HG03025 (cell line): Measurements from ENCODE around the gene RAB28.
A peak's percentile ranks its signal among the peaks of the same experiment; 100 is the strongest.

Experiments
- ATAC-seq: cut with Tn5 transposase; IDR thresholded peaks from one replicate; pipeline ENCODE4 v1.9.1; 2021; ENCODE audit warnings: mild to moderate bottlenecking, moderate library complexity; ENCODE audit not compliant: unreplicated experiment, low FRiP score

RAB28 gene

DNA sequence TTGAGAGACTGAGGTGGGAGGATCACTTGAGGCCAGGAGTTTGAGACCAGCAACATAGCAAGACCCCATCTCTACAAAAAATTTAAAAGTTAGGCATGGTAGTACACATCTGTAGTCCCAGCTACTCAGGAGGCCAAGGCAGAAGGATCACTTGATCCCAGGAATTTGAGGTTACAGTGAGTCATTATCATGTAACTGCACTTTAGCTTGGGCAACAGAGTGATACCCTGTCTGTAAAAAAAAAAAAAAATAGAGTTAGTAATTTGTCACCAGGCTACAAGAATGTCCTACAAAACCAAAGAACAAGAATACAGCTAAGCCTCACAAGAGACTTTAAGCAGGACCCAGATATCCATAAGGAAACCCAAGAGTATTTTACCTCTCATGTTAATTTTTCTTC, 27.0 kb upstream of the RAB28 start:
- ATAC-seq, result no peak

DNA sequence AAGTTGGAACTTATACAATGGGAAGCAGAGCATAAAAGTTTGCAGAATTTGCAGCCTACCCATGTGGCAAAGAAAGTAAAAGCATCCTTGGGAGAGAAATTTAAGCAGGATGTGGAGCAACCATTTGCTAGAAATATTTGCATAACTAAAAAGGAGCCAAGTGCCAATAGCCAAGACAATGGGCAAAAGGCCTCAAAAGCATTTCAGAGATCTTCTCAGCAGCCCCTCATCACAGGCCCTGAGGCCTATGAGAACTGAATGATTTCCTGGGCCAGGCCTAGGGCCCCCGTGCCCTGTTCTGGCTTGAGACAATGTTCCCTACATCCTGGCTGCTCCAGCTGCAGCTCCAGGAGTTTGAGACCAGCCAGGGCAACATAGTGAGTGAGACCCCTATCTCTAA, 25.3 kb upstream of the RAB28 start:
- no peak for ATAC-seq

DNA sequence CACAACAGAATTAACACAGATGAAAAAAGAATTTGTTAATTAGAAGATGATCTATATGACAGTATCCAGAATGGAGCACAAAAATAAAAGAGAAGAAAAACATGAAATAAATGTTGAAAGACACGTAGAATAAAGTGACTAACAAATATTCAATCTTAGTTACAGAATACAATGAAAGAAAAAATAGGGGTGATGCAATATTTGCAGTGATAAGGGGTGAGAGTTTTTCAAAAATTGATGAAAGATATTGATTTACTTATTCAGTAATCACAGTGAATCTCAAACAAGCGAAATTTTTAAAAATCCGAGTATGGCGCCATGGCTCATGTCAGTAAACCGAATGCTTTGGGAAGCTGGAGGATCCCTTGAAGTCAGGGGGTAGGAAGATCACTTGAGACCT, 20.2 kb upstream of the RAB28 start:
- ATAC-seq, result no peak

DNA sequence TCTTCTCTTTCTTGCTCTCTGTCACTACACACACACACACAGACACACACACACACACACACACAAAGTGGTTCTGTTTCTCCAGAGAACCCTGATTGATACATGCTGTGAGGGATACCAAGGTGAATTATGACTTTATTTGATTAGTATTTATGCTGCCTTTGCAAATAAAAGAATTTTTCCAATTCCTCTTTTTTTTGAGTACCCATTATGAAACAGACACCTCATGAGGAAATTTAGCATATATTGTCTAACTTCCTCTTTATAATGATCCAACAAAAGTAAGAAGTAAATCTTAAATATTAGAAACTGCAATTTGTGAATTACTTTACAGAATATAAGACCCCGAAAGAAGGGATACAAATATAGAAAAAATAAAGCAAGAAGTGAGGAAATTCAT, 14.3 kb upstream of the RAB28 start:
- no peak for ATAC-seq

DNA sequence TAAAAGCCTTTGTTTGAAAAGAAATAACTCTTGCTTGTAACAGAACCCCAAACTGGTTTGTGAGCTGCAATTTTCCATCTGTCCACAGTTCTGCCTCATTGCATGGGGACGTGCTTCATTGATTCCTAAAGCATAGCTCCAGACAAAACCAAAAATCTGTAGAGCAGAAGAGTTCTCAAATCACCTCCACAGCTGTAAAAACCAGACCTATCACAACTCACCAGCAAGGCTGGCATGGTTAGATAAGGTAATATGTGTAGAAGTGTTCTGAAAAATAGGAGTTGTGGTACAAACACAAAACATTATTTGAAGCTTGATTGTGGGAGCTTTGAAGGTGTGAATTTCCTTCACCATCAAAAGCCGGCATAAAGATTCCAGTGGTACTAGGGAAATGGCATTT, 12.5 kb upstream of the RAB28 start:
- no peak for ATAC-seq

DNA sequence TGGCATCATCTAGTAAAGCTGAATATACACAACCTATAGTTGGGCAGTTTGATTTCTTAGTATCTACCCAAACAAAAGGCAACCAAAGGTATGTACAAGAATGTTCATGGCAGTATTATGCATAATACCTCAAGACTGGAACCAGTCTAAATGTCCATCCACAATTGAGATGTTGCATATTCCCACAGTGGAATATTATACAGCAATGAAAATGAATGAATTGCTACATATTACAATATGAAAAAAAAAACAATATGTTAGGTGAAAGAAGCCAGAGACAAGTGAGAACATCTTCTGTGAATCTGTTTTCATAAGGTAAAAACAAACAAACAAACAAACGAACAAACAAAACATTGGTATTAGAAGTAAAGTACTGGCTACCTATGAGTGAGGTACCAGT, 11.6 kb upstream of the RAB28 start:
- no peak for ATAC-seq

DNA sequence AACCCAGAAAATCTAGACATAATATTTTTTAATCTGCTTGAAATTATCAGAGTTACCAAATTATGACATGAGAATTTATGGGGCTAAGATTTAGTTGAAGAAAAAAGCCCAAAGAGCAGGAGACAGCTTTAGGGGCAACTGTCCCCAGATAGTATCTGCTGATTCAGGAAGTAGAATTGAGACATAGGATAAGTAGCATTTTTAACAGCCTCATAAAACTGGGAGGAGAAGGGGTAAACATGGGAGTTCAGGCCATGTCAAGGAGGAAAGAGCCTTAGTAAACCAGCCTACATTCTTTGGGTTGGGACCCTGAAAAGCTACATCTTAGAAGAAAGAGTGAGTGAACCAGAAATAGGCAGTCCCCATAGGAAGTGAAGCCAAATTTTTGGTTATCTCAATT, 9.7 kb upstream of the RAB28 start:
- no peak for ATAC-seq

DNA sequence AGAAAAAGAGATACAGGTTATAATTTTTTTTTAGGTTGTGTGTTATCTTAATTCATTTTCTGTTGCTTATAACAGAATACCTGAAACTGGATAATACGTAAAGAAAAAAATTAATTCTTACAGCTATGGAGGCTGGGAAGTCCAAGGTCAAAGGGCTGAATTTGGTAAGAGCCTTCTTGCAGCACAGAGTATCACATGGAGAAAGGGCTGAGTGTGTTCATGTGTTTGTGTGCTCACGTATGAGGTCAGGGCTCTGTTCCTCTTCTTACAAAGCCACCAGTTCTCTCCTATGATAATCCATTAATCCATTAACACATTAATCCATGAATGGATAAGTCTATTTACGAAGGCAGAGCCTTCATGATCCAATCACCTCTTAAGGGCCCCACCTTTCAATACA, 8.6 kb upstream of the RAB28 start:
- ATAC-seq, result no peak

DNA sequence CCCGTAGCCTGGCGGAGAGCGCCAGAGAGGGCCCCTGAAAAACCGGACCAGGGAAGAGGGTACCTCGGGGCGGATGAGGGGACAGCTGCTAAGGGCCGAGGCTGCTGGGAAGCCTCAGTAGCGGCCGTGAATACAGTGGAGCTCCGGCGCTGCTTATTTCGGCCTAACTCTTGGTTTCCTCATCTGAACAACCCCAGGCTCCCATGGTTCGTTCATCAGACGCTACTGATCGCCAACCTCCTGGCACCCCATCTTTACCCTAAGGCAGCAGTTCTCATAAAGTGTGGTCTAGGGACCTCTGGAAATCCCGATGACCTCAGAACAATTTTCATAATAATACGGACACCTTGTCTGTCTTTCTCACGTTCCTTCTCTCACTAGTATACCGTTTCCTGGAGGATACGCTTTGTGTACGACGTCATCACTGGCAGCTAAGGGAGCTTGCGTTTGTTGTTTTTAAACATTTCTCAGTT, 645 bp upstream of the RAB28 start:
- ATAC-seq, result peak; percentile 42

DNA sequence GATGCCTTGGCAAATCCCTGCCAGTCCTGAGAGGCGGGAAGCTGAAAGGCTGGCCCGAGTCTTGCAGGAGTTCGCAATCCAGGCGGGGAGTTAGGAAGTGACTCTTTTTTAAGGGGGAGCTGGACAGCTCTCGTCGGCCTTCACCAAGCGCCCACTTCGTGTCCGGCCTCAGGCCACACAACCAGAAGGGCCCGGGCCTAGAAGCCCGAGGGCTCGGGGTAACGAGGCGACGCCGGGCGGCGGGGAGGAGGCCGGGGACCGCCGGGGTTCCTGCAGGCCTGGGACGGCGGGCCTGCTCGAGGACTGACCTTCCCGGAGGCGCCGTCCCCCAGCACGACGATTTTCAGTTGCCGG, 395 bp downstream of the RAB28 start:
- peak; percentile 22 for ATAC-seq

DNA sequence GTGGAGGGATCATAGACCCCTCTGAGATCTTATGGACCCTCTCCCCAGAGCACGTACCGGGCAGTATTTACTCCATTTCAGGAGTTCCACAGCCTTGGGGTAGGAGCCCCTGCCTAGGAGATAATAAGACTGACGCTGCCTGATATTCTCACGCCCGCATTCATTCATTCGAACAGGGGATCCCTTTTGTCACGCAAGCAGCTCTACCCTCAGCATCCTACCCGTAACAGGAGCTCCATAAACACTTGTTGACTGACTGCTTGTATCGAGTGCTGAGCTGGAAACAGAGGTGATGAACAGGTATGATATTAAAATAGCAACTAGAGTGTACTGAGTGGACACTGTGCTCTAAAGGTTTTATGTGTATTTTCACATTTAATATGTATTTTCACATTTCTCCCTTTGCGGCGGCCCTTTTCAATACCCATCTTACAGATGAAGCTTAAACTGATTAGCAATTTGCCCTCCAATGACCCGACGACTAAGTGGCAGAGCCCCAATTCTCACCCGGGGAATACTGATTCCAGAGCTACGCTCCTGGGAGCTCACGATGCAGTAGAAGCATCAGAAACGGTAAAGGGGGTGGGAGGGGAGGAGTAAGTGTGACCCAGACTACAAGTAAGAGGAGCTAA, 888 bp downstream of the RAB28 start:
- peak; percentile 10 for ATAC-seq

DNA sequence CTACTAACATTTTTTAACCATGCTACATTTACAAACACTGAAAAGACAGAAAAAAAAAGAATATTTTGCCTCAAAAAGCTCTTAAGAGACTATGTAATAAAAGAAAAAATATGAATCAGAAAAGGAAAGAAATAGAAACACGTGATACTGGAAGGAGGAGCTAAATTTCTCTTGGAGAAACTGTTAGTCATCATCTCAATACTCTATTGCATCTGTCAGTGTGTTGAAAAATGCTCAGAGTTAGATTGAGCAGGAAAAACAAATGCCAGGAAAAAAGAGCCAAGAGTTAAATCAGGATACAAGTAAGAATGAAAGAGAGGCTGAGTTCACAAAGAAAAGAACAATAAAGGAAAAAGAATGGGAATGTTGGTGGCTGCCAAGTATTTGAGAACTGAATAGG, 2.6 kb downstream of the RAB28 start:
- ATAC-seq, result no peak

DNA sequence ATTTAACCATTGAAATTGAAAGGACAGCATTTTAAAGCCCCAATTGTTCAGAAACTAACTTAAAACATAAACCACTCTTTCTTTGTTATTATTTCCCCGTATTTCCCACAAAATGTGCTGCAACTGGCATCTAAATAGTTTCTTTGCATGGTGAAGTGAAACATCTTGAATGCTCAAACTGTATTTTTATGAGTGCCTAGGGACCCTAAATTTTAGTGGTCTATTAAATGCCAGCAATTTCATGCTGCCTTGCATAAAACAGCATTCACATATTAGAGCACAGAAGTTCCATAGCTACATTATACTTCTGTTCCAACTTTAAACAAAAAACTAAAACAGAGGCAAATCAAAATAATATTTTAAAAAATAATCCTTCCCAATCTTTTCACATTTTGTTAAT, 5.4 kb downstream of the RAB28 start:
- no peak for ATAC-seq

DNA sequence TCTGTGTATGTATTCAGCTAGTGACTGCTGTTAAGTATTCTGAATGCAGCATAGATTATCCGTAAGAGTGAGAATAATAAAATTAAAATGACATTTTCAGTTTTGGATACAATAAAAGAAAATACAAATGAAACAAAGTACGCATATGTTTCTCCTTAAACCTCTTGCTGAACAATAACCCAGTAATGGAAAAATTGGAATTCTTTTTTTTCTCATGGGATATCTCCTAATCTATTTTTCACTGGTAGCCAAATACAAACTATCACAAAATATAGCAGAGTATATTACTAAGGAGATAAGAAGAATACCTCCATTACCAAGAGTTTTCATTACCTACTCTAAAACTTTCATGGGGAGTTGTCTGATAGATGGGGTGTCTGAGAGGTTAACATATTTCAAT, 6.0 kb downstream of the RAB28 start:
- no peak for ATAC-seq

DNA sequence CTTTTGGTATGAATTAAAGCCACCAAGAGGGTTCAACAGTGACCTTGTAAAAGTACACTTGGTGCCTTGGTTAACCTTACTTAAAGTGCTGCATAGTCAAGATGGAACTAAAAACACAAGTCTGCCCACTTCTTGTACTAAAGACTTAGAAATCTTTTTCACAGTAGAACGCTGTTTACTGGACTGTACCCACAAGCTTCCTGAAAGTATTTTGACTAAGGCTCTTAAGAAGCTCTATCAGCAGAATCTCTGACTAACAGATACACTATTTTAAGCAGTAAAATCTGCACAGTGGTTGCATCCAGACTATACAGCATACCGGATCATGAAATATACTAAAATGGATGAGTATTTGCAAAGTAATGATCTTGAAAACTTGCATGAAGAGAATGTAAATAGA, 7.2 kb downstream of the RAB28 start:
- ATAC-seq, result peak; percentile 64

DNA sequence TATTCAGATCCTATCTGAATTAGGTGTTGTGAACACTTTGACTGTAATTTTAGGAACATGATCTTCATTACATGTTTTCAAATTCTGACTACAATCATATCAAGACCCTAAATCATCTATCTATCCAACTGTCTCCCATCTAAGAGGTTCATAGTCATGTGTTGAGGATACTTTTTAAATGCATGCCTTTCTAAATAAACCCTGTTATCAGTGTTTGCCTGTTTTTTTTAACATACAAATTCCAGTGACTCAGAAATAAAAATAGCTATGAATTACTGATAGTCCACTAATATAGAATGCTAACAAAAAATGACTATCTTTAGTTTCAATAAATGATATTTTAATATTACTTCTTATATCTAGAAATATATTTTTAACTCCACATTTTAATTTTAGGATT, 8.0 kb downstream of the RAB28 start:
- ATAC-seq, result no peak

DNA sequence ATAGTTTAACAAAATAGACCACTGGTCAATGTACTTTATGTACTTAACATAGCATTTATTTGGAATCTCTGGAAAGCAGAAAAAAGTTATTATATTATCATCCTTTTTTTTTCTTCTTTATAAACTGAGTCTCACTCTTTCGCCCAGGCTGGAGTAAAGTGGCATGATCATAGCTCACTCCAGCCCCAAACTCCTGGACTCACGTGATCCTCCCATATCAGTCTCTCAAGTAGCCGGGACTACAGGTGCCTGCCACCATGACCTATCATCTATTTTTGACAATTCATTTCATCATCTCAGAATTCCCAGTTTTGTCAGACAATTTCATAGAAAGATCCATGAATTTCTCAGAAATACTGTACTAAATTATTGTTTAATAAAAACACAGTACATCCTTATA, 12.7 kb downstream of the RAB28 start:
- ATAC-seq, result no peak

DNA sequence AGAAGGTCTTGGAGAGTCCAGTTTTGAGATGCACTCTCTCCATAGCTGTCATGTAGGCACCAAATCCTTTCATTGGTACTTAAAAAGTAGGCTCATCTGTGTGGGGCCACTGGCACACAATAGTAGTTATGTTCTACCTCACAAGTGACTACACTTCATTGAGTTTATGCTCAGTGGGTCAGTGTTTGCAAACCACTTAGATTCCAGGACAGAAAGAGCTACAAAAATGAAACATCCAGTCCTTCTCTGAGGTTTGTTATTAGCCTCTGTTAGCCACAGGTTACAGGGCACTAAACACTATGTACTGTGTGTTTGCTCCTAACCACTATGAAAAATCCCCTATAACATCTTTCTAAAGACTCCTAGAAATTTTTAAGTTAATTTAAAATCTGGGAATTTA, 13.8 kb downstream of the RAB28 start:
- ATAC-seq, result no peak

DNA sequence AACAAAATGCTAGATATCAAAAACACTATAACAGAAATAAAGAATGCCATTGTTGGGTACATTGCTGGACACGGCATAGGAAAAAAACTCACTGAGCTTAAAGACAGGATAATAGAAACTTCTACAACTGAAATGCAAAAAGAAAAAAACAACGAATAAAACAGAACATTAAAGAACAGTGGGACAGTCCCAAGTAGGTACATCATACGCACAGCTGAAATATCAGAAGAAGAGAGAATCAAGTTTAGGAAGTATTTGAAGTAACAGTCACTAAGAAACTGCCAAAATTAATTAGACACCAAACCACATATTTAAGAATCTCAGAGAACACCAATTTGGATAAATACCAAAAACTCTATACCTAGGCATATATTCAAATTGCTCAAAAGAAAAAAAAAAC, 19.2 kb downstream of the RAB28 start:
- ATAC-seq, result no peak

DNA sequence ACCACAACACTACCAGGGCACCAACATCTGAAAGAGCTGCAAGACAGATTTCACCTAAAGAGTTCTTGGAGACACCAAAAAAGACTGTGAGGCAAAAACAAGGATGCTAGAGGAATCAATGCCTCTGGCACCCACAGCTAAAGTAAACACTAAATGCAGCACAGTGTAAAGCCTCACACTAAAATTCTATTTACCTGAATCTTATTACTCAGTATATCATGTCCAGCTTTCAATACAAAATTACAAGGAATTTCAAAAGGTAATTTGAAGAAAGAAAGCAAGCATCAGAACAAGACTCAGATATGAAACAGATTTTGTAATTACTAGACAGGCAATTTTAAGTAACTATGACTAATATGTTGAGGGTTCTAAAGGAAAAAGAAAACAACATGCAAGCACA, 19.6 kb downstream of the RAB28 start:
- no peak for ATAC-seq

DNA sequence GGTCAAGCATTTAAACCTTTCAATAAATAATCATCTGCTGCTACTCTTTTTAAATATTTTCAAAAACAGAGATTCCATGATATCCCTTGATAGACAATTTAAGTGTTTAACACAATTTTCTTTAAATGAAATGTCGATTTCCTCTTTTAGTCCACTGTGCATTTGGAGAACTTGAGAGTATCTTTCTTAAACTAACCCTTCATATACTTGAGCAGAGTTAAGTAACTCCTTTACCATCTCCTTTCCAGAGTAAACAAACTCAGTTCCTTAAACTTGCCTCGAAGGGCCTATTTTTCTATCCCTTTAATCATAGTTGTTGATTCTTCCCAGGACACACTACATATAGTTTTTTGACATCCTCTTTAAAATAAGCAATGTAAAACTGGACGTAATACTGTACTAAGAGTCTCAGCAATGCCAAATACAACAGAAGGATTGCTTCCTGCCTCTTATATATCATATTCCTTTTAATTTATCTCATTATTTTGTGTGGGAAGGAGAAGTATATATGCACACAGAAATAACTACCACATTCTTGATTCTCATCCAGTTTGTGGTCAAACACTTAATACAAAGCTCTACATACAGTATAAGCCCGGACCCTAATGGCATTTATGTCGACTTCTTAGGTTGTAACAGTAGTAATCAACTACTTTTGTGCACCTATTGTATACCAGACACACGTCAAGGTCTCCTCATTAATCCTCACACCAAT, 22.8 kb downstream of the RAB28 start:
- ATAC-seq, result no peak

DNA sequence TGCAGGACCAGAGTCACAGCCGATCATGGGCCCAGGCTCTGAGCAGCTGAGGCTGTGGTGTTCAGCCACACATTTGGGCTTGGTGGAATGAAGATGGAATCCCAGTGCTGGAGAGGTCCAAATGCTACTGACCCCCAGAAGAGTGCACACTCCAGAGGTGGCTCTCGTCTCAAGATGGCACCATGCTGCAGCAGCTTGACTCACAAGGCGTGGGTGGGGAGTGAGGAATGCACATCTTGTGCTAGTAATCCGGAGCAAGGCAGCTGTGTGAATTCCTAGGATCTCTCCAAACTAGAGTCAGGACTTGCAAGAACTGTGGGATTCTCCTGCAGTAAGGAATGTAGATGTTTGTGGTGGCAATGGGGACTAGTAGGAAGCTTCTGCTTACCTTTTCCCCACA, 28.7 kb downstream of the RAB28 start:
- no peak for ATAC-seq

DNA sequence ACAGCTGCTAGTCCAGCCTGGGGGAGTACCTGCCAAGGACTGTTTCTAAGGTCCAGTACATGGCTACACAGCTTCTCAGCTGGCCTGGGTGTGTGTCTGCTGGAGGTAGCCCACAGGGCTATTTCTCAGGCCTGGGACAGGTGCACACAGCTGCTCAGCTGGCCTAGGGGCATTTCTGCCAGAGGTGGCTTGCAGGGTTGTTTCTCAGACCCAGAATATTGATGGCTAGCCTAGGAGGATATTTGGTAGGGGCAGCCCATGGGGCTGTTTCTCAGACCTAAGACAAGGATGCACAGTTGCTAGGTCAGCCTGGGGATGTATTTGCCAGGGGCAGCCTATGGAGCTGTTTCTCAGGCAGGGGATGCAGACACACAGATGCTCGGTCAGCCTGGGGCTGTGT, 29.4 kb downstream of the RAB28 start:
- no peak for ATAC-seq
